ENCODE results near the gene TP53RK. TPM values are rescaled to one million over a fixed set of nuclear protein-coding genes. Genes with fewer than 3 reads are reported as not detected.

Gene TP53RK
- polyA plus RNA-seq, 4 donors, result 9.4 to 12.4 (median 10.2) TPM

DNA sequence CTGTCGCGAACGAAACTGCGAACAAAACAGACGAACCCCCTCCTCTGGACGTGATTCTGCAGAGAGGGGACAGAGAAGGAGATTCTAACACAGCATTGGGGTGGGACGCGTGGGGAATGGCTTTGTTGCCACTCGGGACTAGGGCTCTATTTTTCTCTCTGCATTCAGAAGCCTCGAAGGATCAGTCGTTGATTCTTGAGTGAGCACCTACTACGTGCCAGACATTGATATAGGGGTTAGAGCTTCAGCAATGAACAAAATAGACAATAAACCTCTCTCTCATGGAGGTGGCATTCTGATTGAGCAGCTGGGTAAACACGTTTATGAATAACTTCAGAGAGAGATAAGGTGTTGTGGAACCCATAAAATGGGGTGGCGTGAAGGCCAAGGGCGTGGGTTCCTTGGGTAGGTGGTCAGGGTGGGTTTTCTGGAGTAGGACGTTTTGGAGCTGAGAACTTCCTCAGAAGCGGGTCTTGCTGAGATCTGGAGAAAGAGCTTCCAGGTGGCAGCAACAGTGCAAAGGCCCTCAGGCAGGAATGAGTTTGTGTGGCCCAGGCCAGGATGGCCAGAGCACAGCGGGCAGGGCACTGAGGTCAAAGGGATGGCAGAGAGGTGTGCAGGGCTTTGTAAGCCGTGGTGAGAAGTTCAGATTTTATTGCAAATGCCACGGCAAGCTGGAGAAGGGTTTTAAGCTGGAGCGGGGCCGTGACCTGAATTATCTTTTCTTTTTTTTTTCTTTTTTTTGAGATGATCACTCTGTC lies 21.1 kb upstream of the TP53RK start:
- Histone ChIP-seq H3K36me3 (ENCODE audit: control insufficient read depth in 3 of 3, insufficient read depth in 2 of 3, low read depth in 1 of 3, low read length in 3 of 3) (peaks cover 0 to 4% (median 0%) of the 10 kb centered on the region in 3 donors), H3K27me3 (ENCODE audit: control insufficient read depth in 3 of 3, insufficient read depth in 3 of 3, low read length in 3 of 3) (no peaks in the 10 kb centered on the region), H3K4me3 (ENCODE audit: low read depth in 1 of 3, low read length in 3 of 3) (peak overlapping the region; percentile 42 to 83 (median 70)), H3K4me1 (ENCODE audit: control insufficient read depth in 3 of 3, insufficient read depth in 2 of 3, low read depth in 1 of 3, low read length in 2 of 3) (peaks cover 0 to 15% (median 0%) of the 10 kb centered on the region in 3 donors), H3K27ac (ENCODE audit: low read depth in 1 of 3, low read length in 2 of 3) (peak overlapping the region in 2 of 3 donors; percentile 49 to 66), H3K9me3 (ENCODE audit: control insufficient read depth in 2 of 2, insufficient read depth in 1 of 2, low read depth in 1 of 2, low read length in 1 of 2) (peaks cover 0 to 8% of the 10 kb centered on the region in 2 donors)
- FAIRE-seq (no peak), DNase-seq (peak in 1 of 2 donors; percentile 47)
- WGBS, 3 donors, result 20 to 33% (median 33%) methylated on average over 22 of the region's 22 CpGs

DNA sequence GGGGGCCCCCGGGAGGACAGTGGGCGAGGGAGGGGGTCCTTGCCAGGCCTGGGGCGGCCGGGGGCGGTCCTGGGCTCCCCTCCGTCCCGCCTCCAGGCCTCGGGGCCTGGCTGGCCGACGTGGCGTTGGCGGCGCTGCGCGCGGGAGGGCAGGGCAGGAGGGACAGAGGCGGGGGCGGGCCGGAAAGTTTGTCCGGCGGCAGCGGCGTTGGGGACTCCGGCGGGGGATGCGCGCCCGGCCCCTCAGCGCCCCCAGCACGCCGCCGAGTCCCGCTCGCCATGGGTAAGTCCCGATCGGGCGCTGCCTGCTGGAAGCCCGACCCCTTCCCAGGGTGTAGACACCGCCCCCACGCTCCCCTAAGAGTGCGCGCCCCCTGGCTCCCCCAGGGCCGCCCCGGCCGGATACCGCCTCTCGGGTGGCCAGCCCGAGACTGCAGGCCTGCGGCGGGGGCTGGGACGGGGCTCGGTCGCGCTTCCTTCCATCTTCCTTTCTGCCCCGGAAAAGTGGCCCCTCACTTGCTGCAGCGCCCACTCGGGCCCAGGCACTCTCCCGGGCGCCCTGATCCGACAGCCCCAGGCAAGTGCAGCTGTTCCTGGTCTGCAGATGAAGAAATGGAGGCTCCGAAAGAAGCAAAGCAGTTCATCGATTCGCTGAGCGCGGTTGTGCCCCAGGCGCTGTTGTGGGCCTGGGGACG lies 20.4 kb upstream of the TP53RK start, which contains the start of gene SLC2A10:
Gene SLC2A10, plus strand, starts transcription at position 191 of the 694 bp plus-strand sequence. Its CDS starts 88 bp downstream, at position 279.
- 2 to 8% (median 5%) methylated on average over 52 to 67 of the region's 67 CpGs for WGBS, 3 donors
- H3K27ac ChIP-seq (ENCODE audit: low read depth in 1 of 3, low read length in 2 of 3), result peak within 1 kb of the TSS; percentile 1 to 77 (median 75)
- DNase-seq (peak in 1 of 2 donors; percentile 76), FAIRE-seq (no peak)
- peak within 1 kb of the TSS; percentile 42 to 83 (median 70) for H3K4me3 ChIP-seq (ENCODE audit: low read depth in 1 of 3, low read length in 3 of 3)
- H3K27me3 ChIP-seq (ENCODE audit: control insufficient read depth in 3 of 3, insufficient read depth in 3 of 3, low read length in 3 of 3), result no peaks in the 10 kb centered on the region
- peaks cover 0 to 8% of the 10 kb centered on the region in 2 donors for H3K9me3 ChIP-seq (ENCODE audit: control insufficient read depth in 2 of 2, insufficient read depth in 1 of 2, low read depth in 1 of 2, low read length in 1 of 2)
- peaks cover 0 to 15% (median 0%) of the 10 kb centered on the region in 3 donors for H3K4me1 ChIP-seq (ENCODE audit: control insufficient read depth in 3 of 3, insufficient read depth in 2 of 3, low read depth in 1 of 3, low read length in 2 of 3)
- H3K36me3 ChIP-seq (ENCODE audit: control insufficient read depth in 3 of 3, insufficient read depth in 2 of 3, low read depth in 1 of 3, low read length in 3 of 3), result peaks cover 0 to 4% (median 0%) of the 10 kb centered on the region in 3 donors

GRCh38 chr20:46709055-46709458 lies 19.8 kb upstream of the TP53RK start:
- H3K4me1 ChIP-seq (ENCODE audit: control insufficient read depth in 3 of 3, insufficient read depth in 2 of 3, low read depth in 1 of 3, low read length in 2 of 3), result peaks cover 0 to 15% (median 0%) of the 10 kb centered on the region in 3 donors
- no peaks in the 10 kb centered on the region for H3K27me3 ChIP-seq (ENCODE audit: control insufficient read depth in 3 of 3, insufficient read depth in 3 of 3, low read length in 3 of 3)
- FAIRE-seq (no peak), DNase-seq (peak in 1 of 2 donors; percentile 36)
- peak overlapping the region; percentile 1 to 77 (median 75) for H3K27ac ChIP-seq (ENCODE audit: low read depth in 1 of 3, low read length in 2 of 3)
- WGBS, 3 donors, result 57 to 74% (median 64%) methylated on average over 10 to 13 of the region's 13 CpGs
- peaks cover 0 to 8% of the 10 kb centered on the region in 2 donors for H3K9me3 ChIP-seq (ENCODE audit: control insufficient read depth in 2 of 2, insufficient read depth in 1 of 2, low read depth in 1 of 2, low read length in 1 of 2)
- H3K36me3 ChIP-seq (ENCODE audit: control insufficient read depth in 3 of 3, insufficient read depth in 2 of 3, low read depth in 1 of 3, low read length in 3 of 3), result peaks cover 0 to 4% (median 0%) of the 10 kb centered on the region in 3 donors
- peak overlapping the region in 2 of 3 donors; percentile 42 to 83 for H3K4me3 ChIP-seq (ENCODE audit: low read depth in 1 of 3, low read length in 3 of 3)

GRCh38 chr20:46708172-46708860 lies 19.1 kb upstream of the TP53RK start:
- Histone ChIP-seq H3K36me3 (ENCODE audit: control insufficient read depth in 3 of 3, insufficient read depth in 2 of 3, low read depth in 1 of 3, low read length in 3 of 3) (peaks cover 0 to 4% (median 0%) of the 10 kb centered on the region in 3 donors), H3K9me3 (ENCODE audit: control insufficient read depth in 2 of 2, insufficient read depth in 1 of 2, low read depth in 1 of 2, low read length in 1 of 2) (peaks cover 0 to 8% of the 10 kb centered on the region in 2 donors), H3K4me3 (ENCODE audit: low read depth in 1 of 3, low read length in 3 of 3) (peak overlapping the region in 1 of 3 donors; percentile 83), H3K27ac (ENCODE audit: low read depth in 1 of 3, low read length in 2 of 3) (peak overlapping the region in 2 of 3 donors; percentile 10 to 75), H3K4me1 (ENCODE audit: control insufficient read depth in 3 of 3, insufficient read depth in 2 of 3, low read depth in 1 of 3, low read length in 2 of 3) (peaks cover 0 to 15% (median 0%) of the 10 kb centered on the region in 3 donors), H3K27me3 (ENCODE audit: control insufficient read depth in 3 of 3, insufficient read depth in 3 of 3, low read length in 3 of 3) (no peaks in the 10 kb centered on the region)
- 53 to 61% (median 56%) methylated on average over 8 of the region's 8 CpGs for WGBS, 3 donors
- no peak for FAIRE-seq
- peak; percentile 30 to 78 for DNase-seq

- peaks cover 0 to 15% (median 0%) of the 10 kb centered on the region in 3 donors for H3K4me1 ChIP-seq (ENCODE audit: control insufficient read depth in 3 of 3, insufficient read depth in 2 of 3, low read depth in 1 of 3, low read length in 2 of 3)
- DNase-seq, result no peak
- peaks cover 0 to 2% (median 0%) of the 10 kb centered on the region in 3 donors for H3K36me3 ChIP-seq (ENCODE audit: control insufficient read depth in 3 of 3, insufficient read depth in 2 of 3, low read depth in 1 of 3, low read length in 3 of 3)
- 79 to 93% (median 92%) methylated on average over 2 of the region's 2 CpGs for WGBS, 3 donors
- H3K9me3 ChIP-seq (ENCODE audit: control insufficient read depth in 2 of 2, insufficient read depth in 1 of 2, low read depth in 1 of 2, low read length in 1 of 2), result peaks cover 0 to 8% of the 10 kb centered on the region in 2 donors
- H3K27me3 ChIP-seq (ENCODE audit: control insufficient read depth in 3 of 3, insufficient read depth in 3 of 3, low read length in 3 of 3), result no peaks in the 10 kb centered on the region
- FAIRE-seq, result no peak
- H3K4me3 ChIP-seq (ENCODE audit: low read depth in 1 of 3, low read length in 3 of 3), result no peak overlapping the region
- no peak overlapping the region for H3K27ac ChIP-seq (ENCODE audit: low read depth in 1 of 3, low read length in 2 of 3)
These were observed 17.0 kb upstream of the TP53RK start for GRCh38 chr20:46706242-46706641.

GRCh38 chr20:46705378-46705729 lies 16.1 kb upstream of the TP53RK start:
- Histone ChIP-seq H3K27ac (ENCODE audit: low read depth in 1 of 3, low read length in 2 of 3) (no peak overlapping the region), H3K9me3 (ENCODE audit: control insufficient read depth in 2 of 2, insufficient read depth in 1 of 2, low read depth in 1 of 2, low read length in 1 of 2) (peaks cover 0 to 8% of the 10 kb centered on the region in 2 donors), H3K4me3 (ENCODE audit: low read depth in 1 of 3, low read length in 3 of 3) (no peak overlapping the region), H3K36me3 (ENCODE audit: control insufficient read depth in 3 of 3, insufficient read depth in 2 of 3, low read depth in 1 of 3, low read length in 3 of 3) (no peaks in the 10 kb centered on the region), H3K27me3 (ENCODE audit: control insufficient read depth in 3 of 3, insufficient read depth in 3 of 3, low read length in 3 of 3) (no peaks in the 10 kb centered on the region), H3K4me1 (ENCODE audit: control insufficient read depth in 3 of 3, insufficient read depth in 2 of 3, low read depth in 1 of 3, low read length in 2 of 3) (peaks cover 0 to 12% (median 0%) of the 10 kb centered on the region in 3 donors)
- FAIRE-seq (no peak), DNase-seq (no peak)
- 68 to 74% (median 74%) methylated on average over 4 of the region's 4 CpGs for WGBS, 3 donors

GRCh38 chr20:46704714-46705377 lies 15.6 kb upstream of the TP53RK start:
- FAIRE-seq, result no peak

More at GRCh38 chr20:46704714-46705377, 15.6 kb upstream of the TP53RK start:
- no peak for DNase-seq
- H3K9me3 ChIP-seq (ENCODE audit: control insufficient read depth in 2 of 2, insufficient read depth in 1 of 2, low read depth in 1 of 2, low read length in 1 of 2), result peaks cover 0 to 8% of the 10 kb centered on the region in 2 donors
- no peak overlapping the region for H3K27ac ChIP-seq (ENCODE audit: low read depth in 1 of 3, low read length in 2 of 3)
- H3K36me3 ChIP-seq (ENCODE audit: control insufficient read depth in 3 of 3, insufficient read depth in 2 of 3, low read depth in 1 of 3, low read length in 3 of 3), result no peaks in the 10 kb centered on the region
- peaks cover 0 to 11% (median 0%) of the 10 kb centered on the region in 3 donors for H3K4me1 ChIP-seq (ENCODE audit: control insufficient read depth in 3 of 3, insufficient read depth in 2 of 3, low read depth in 1 of 3, low read length in 2 of 3)
- H3K27me3 ChIP-seq (ENCODE audit: control insufficient read depth in 3 of 3, insufficient read depth in 3 of 3, low read length in 3 of 3), result no peaks in the 10 kb centered on the region
- no peak overlapping the region for H3K4me3 ChIP-seq (ENCODE audit: low read depth in 1 of 3, low read length in 3 of 3)
- 62 to 69% (median 65%) methylated on average over 7 of the region's 7 CpGs for WGBS, 3 donors
